K562 (cell line): ENCODE results near the gene AHNAK. TPM values are rescaled to one million over a fixed set of nuclear protein-coding genes. Genes with fewer than 3 reads are reported as not detected.

Experiments used
- ARNT ChIP-seq, 2 experiments: fragments of 450-650 bp; IDR thresholded peaks; 2 replicates each; pipeline ENCODE4 v1.6.1; 2016; ENCODE audit warnings: mild to moderate bottlenecking in 1 of 2
- BACH1 ChIP-seq: fragments of 200-800 bp; sonication (Bioruptor generic); IDR thresholded peaks from 2 replicates; pipeline ENCODE4 v1.6.1; 2016; ENCODE audit warnings: missing genetic modification characterization, missing compliant biosample characterization
- BRD9 ChIP-seq: fragments of 450-650 bp; IDR thresholded peaks from 2 replicates; pipeline ENCODE4 v1.6.1; 2018; ENCODE audit warnings: low read depth; ENCODE audit not compliant: partially characterized antibody
- C11orf30 ChIP-seq: fragments of 450-650 bp; IDR thresholded peaks from 2 replicates; pipeline ENCODE4 v1.6.1; 2016; ENCODE audit warnings: low read depth, mild to moderate bottlenecking
- CHD4 ChIP-seq: fragments of 200-600 bp; sonication (generic); IDR thresholded peaks from 3 replicates; pipeline ENCODE4 v1.6.1; 2012; ENCODE audit warnings: low read depth, mild to moderate bottlenecking, mixed read lengths, low read length, inconsistent platforms; ENCODE audit not compliant: insufficient read depth, insufficient replicate concordance, poor library complexity, severe bottlenecking
- DDX20 ChIP-seq: fragments of 450-650 bp; IDR thresholded peaks from 2 replicates; pipeline ENCODE4 v1.6.1; 2016; ENCODE audit warnings: missing genetic modification characterization, low read depth, mild to moderate bottlenecking, missing compliant biosample characterization, moderate library complexity
- EP300 ChIP-seq: IDR thresholded peaks from 2 replicates; pipeline ENCODE4 v1.6.1; 2012; ENCODE audit warnings: low read length, improper control_type of control experiment
- FOXK2 ChIP-seq, 2 experiments: fragments of 450-650 bp; IDR thresholded peaks in 1 of 2; conservative IDR thresholded peaks in 1 of 2; 2 replicates each; pipeline ENCODE4 v1.6.1; 2016; ENCODE audit warnings: low read depth in 2 of 2, mild to moderate bottlenecking in 1 of 2
- L3MBTL2 ChIP-seq: fragments of 450-650 bp; IDR thresholded peaks from 2 replicates; pipeline ENCODE4 v1.6.1; 2016; ENCODE audit warnings: mild to moderate bottlenecking, moderate library complexity
- MTA2 ChIP-seq: fragments of 450-650 bp; IDR thresholded peaks from 2 replicates; pipeline ENCODE4 v1.6.1; 2016; ENCODE audit warnings: low read depth
- NFE2L1 ChIP-seq: fragments of 450-650 bp; IDR thresholded peaks from 2 replicates; pipeline ENCODE4 v1.6.1; 2016; ENCODE audit warnings: missing genetic modification characterization, low read depth, mild to moderate bottlenecking, missing compliant biosample characterization, moderate library complexity, borderline replicate concordance
- NRF1 ChIP-seq, 2 experiments: fragments of 450-650 bp; IDR thresholded peaks in 1 of 2; conservative IDR thresholded peaks in 1 of 2; 2 replicates each; pipeline ENCODE4 v1.6.1; 2014; ENCODE audit warnings: mild to moderate bottlenecking in 2 of 2
- RBM22 ChIP-seq: fragments of 200-400 bp; formaldehyde crosslinking; IDR thresholded peaks from 2 replicates; pipeline ENCODE4 v1.6.1; 2018; ENCODE audit warnings: low read length, low read depth; ENCODE audit not compliant: poor library complexity, severe bottlenecking
- SIN3A ChIP-seq, 2 experiments: fragments of 150-350 bp in 1 of 2; IDR thresholded peaks; 2 replicates each; pipeline ENCODE4 v1.6.1; 2011 to 2016; ENCODE audit warnings: borderline replicate concordance in 2 of 2, low read depth in 2 of 2, low read length in 2 of 2, mild to moderate bottlenecking in 2 of 2, moderate library complexity in 2 of 2; ENCODE audit not compliant: control insufficient read depth in 1 of 2
- SRF ChIP-seq, 2 experiments: fragments of 250-450, 450-650 bp in 1 of 2; sonication (Bioruptor Pico) in 1 of 2; sonication (generic) in 1 of 2; formaldehyde crosslinking; IDR thresholded peaks; 2 replicates each; pipeline versions ENCODE4 v1.5.0 to v1.5.1; 2020 to 2022; ENCODE audit warnings: mild to moderate bottlenecking in 1 of 2, missing genetic modification reagents in 1 of 2
- ZNF384 ChIP-seq: IDR thresholded peaks from 2 replicates; pipeline ENCODE4 v1.6.1; 2012; ENCODE audit warnings: low read depth, low read length, improper control_type of control experiment
- polyA plus RNA-seq, 8 experiments: library from polyadenylated mRNA; depleted of rRNA in 4 of 8; stranded (reverse) in 5 of 8; unstranded in 3 of 8; fragments of >200 nt; fragmentation: Nextera tagmentation in 2 of 8; fragmentation: Illumina TruSeq in 1 of 8; extraction: Ambion mirVana in 2 of 8; extraction: Trizol in 1 of 8; gene quantifications; 2 replicates each; pipeline versions ENCODE4 v1.2.1 to v1.2.3, GENCODE V29; 2011 to 2014; ENCODE audit warnings: inconsistent platforms in 1 of 8, missing spikeins in 1 of 8
- total RNA-seq, 7 experiments: library from RNA; depleted of rRNA in 6 of 7; stranded (reverse); fragments of >200 nt in 6 of 7; fragmentation: Illumina TruSeq in 2 of 7; extraction: Trizol in 2 of 7; gene quantifications; 2 replicates each; pipeline versions ENCODE4 v1.2.1 to v1.2.3, GENCODE V29; 2011 to 2021; ENCODE audit warnings: low replicate concordance in 1 of 7
- TF ChIP-seq, protein P1 (sequence below): sonication (generic); formaldehyde crosslinking; IDR thresholded peaks from 2 replicates; pipeline ENCODE4 v1.9.0; 2022; ENCODE audit warnings: mild to moderate bottlenecking, missing genetic modification reagents
- TF ChIP-seq, protein P2 (sequence below), 2 experiments: IDR thresholded peaks; 2 replicates each; pipeline ENCODE4 v1.6.1; 2012; ENCODE audit warnings: improper control_type of control experiment in 2 of 2, low read depth in 2 of 2, low read length in 2 of 2, borderline replicate concordance in 1 of 2
- TF ChIP-seq, protein P3 (sequence below): fragments of 250-450 bp; sonication (Bioruptor Pico); IDR thresholded peaks from 2 replicates; pipeline ENCODE4 v1.9.0; 2021; ENCODE audit warnings: mild to moderate bottlenecking, inconsistent platforms
- TF ChIP-seq, protein P4 (sequence below): fragments of 250-450 bp; sonication (Bioruptor Pico); IDR thresholded peaks from 2 replicates; pipeline ENCODE4 v1.8.0; 2022; ENCODE audit warnings: inconsistent platforms, mild to moderate bottlenecking, moderate library complexity, borderline replicate concordance

The AHNAK gene
- total and polyA plus RNA-seq, 9 of the 15 experiments (the other 6 are each of a cell fraction or from before 2014, with no cell fraction given), result 1.5 to 89.7 (median 45.0) TPM

DNA sequence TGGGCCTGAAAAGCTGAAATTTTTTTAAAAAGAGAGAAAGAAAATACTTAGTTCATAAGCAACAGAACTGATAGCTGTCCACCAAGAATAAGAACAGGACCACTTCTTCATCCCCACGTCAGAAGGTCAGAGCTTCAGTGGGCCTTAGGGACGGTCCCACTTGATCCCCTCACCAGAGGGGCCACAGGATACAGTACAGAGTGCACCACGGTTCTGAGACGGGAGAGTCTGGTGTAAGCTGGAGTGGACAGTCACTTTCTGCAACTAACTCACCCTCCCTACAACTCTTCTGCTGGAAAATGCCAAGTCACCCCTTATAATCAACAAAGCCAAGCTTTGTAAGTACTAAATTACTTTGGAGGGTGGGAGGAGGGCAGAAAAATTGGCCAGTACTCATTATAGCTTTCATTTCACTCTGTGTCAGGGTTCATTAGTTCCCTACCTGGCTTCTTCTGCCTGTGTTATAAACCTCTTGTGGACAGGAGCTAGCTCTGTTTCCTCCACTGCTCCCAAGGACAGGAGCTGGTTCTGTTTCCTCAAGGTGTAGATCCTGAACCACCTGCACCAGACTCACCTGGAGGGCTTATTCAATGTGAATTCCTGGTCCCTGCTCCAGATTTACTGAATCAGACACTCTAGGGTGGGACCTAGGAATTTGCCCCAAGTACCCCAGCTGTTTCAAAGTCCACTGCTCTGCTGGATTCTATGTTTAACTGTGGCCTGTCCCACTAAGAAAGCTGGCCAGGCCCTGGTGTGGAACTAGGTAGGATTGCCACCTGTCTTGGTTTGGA, 88.2 kb downstream of the AHNAK start (continued):
- TF ChIP-seq NRF1 (conservative IDR thresholded peaks at IDR 0.05 in 1 of 2, IDR thresholded peaks at IDR 0.05 in 1 of 2), result peak in 1 of 2 experiments; percentile 20; a peak in 1 of 4 replicates
- TF ChIP-seq DDX20 (tag), result no peak
- TF ChIP-seq ZNF384, result no peak
- TF ChIP-seq, protein P1, sequence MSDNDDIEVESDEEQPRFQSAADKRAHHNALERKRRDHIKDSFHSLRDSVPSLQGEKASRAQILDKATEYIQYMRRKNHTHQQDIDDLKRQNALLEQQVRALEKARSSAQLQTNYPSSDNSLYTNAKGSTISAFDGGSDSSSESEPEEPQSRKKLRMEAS, result no peak
- TF ChIP-seq ARNT (IDR thresholded peaks at IDR 0.05), result 0 out of 4 replicates have a peak, but pooled peaks of 1 of the 2 experiments have one; percentile 41
- TF ChIP-seq RBM22, result no peak
- peak in 1 of 2 experiments; percentile 74; a peak in 1 of 4 replicates for TF ChIP-seq SRF (CRISPR knock-in tag; IDR thresholded peaks at IDR 0.05)
- 0 out of 2 replicates have a peak, but pooled peaks have one; percentile 12 for TF ChIP-seq MTA2
- peak; percentile 29; the same call in 1 of the 2 replicates for TF ChIP-seq EP300
- peak; percentile 61 for TF ChIP-seq BRD9
- TF ChIP-seq, protein P2, sequence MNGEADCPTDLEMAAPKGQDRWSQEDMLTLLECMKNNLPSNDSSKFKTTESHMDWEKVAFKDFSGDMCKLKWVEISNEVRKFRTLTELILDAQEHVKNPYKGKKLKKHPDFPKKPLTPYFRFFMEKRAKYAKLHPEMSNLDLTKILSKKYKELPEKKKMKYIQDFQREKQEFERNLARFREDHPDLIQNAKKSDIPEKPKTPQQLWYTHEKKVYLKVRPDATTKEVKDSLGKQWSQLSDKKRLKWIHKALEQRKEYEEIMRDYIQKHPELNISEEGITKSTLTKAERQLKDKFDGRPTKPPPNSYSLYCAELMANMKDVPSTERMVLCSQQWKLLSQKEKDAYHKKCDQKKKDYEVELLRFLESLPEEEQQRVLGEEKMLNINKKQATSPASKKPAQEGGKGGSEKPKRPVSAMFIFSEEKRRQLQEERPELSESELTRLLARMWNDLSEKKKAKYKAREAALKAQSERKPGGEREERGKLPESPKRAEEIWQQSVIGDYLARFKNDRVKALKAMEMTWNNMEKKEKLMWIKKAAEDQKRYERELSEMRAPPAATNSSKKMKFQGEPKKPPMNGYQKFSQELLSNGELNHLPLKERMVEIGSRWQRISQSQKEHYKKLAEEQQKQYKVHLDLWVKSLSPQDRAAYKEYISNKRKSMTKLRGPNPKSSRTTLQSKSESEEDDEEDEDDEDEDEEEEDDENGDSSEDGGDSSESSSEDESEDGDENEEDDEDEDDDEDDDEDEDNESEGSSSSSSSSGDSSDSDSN (IDR thresholded peaks at IDR 0.05; ENCODE audit: borderline replicate concordance in 1 of 2, low read depth in 2 of 2, low read length in 2 of 2), result no peak
- TF ChIP-seq, protein P3, sequence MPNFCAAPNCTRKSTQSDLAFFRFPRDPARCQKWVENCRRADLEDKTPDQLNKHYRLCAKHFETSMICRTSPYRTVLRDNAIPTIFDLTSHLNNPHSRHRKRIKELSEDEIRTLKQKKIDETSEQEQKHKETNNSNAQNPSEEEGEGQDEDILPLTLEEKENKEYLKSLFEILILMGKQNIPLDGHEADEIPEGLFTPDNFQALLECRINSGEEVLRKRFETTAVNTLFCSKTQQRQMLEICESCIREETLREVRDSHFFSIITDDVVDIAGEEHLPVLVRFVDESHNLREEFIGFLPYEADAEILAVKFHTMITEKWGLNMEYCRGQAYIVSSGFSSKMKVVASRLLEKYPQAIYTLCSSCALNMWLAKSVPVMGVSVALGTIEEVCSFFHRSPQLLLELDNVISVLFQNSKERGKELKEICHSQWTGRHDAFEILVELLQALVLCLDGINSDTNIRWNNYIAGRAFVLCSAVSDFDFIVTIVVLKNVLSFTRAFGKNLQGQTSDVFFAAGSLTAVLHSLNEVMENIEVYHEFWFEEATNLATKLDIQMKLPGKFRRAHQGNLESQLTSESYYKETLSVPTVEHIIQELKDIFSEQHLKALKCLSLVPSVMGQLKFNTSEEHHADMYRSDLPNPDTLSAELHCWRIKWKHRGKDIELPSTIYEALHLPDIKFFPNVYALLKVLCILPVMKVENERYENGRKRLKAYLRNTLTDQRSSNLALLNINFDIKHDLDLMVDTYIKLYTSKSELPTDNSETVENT (CRISPR knock-in tag), result no peak
- 0 out of 2 replicates have a peak, but pooled peaks have one; percentile 19 for TF ChIP-seq L3MBTL2
- TF ChIP-seq SIN3A (IDR thresholded peaks at IDR 0.05; ENCODE audit: borderline replicate concordance in 2 of 2, control insufficient read depth in 1 of 2, low read depth in 2 of 2, low read length in 2 of 2), result peak in 1 of 2 experiments; percentile 42; a peak in 1 of 4 replicates
- peak; percentile 83 for TF ChIP-seq BACH1 (tag)
- no peak for TF ChIP-seq CHD4
- peak; percentile 95 for TF ChIP-seq NFE2L1 (tag)
- peak; percentile 90 to 92 for TF ChIP-seq FOXK2 (conservative IDR thresholded peaks at IDR 0.05 in 1 of 2, IDR thresholded peaks at IDR 0.05 in 1 of 2; ENCODE audit: low read depth in 2 of 2)
- peak; percentile 97 for TF ChIP-seq C11orf30
- TF ChIP-seq, protein P4, sequence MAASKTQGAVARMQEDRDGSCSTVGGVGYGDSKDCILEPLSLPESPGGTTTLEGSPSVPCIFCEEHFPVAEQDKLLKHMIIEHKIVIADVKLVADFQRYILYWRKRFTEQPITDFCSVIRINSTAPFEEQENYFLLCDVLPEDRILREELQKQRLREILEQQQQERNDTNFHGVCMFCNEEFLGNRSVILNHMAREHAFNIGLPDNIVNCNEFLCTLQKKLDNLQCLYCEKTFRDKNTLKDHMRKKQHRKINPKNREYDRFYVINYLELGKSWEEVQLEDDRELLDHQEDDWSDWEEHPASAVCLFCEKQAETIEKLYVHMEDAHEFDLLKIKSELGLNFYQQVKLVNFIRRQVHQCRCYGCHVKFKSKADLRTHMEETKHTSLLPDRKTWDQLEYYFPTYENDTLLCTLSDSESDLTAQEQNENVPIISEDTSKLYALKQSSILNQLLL, result no peak
